Loucy (cell line): ENCODE data around the gene PPP1R26.

Experiments
- CTCF ChIP-seq: fragments of 200-600 bp; sonication (generic); conservative IDR thresholded peaks from 2 replicates; pipeline ENCODE4 v1.5.1; 2014; ENCODE audit warnings: mild to moderate bottlenecking, antibody characterized with exemption, low read length
- EZH2phosphoT487 ChIP-seq: fragments of 200-600 bp; IDR thresholded peaks from 2 replicates; pipeline ENCODE4 v1.6.1; 2018; ENCODE audit warnings: antibody characterized with exemption, mild to moderate bottlenecking, moderate library complexity, borderline replicate concordance

GRCh38 chr9:135530146-135530545 lies 50.6 kb downstream of the PPP1R26 start:
- TF ChIP-seq CTCF (no peak), EZH2phosphoT487 (no peak)
